RWPE2 (cell line): ENCODE measurements around the gene FAM222A.

Source experiments
- ATAC-seq: fragments of 200-7000 bp; cut with Tn5 transposase; 3 replicates; pipeline ENCODE4 v1.9.1; 2021; ENCODE audit warnings: low read depth
- DNase-seq: peaks from one replicate; pipeline ENCODE4 v3.0.0-alpha.2; 2020; ENCODE audit warnings: low spot score
- H3K27ac ChIP-seq: fragments of 450-650 bp; 2 replicates; pipeline ENCODE4 v1.5.1; 2017; ENCODE audit warnings: mild to moderate bottlenecking; ENCODE audit not compliant: poor library complexity, severe bottlenecking
- H3K27me3 ChIP-seq: fragments of 250-450 bp; sonication (Bioruptor Pico); 2 replicates; pipeline ENCODE4 v1.5.1; 2021; ENCODE audit warnings: mild to moderate bottlenecking, moderate library complexity; ENCODE audit not compliant: insufficient read depth, poor library complexity, severe bottlenecking
- H3K36me3 ChIP-seq: fragments of 250-450 bp; sonication (Bioruptor Pico); 2 replicates; pipeline ENCODE4 v1.5.1; 2020; ENCODE audit warnings: low read depth, mild to moderate bottlenecking, moderate library complexity
- H3K4me1 ChIP-seq: fragments of 250-450 bp; sonication (Bioruptor Pico); 2 replicates; pipeline ENCODE4 v1.5.1; 2021; ENCODE audit warnings: mild to moderate bottlenecking, moderate library complexity; ENCODE audit not compliant: insufficient read depth, poor library complexity, severe bottlenecking
- H3K4me3 ChIP-seq: fragments of 250-450 bp; sonication (Bioruptor Pico); 2 replicates; pipeline ENCODE4 v1.5.1; 2021; ENCODE audit warnings: mild to moderate bottlenecking, moderate library complexity; ENCODE audit not compliant: severe bottlenecking
- H3K9me3 ChIP-seq: fragments of 250-450 bp; sonication (Bioruptor Pico); 2 replicates; pipeline ENCODE4 v1.5.1; 2021; ENCODE audit warnings: mild to moderate bottlenecking, moderate library complexity; ENCODE audit not compliant: severe bottlenecking
- TF ChIP-seq, protein P1 (sequence below): fragments of 450-650 bp; IDR thresholded peaks from one replicate; pipeline ENCODE4 v1.5.1; 2017; ENCODE audit warnings: mild to moderate bottlenecking, moderate library complexity; ENCODE audit not compliant: poor library complexity, severe bottlenecking

Gene FAM222A

DNA sequence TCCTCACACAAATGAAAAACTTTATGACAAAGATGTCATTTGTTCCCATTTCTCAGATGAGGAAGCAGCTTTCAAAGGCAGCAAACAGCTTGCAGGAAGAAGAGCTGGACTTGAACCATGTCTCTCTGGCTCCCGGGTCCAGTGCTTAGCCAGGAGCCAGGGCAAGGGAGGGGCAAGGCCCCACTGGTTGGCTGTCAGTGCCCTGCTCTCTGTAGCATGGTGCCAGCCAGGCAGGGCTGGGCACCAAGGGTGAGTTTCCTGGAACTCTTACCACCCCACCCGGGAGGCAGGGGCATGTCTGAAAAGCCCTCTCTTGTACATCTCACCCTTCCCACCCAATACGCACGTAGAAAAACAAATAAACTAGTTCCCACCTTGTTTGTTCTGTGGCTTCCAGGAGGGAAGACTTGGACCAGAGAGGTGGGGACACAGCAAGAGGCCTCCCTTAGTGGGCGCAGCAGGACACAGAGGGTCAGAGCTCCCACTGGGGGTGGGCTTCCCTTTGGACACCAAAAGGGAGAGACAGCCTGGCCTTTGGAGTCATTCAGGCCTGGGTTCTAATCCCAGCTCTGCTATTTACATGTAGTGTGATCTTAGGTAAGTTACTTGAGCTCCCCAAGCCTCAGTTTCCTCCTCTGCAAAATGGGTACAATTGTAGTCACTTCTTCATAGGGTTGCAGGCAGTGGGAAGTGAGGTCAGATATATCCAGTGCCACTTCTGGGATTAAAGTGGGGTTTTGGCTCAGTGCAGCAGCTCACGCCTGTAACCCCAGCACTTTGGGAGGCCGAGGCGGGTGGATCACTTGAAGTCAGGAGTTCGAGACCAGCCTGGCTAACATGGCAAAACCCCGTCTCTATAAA, 102.4 kb downstream of the FAM222A start:
- Histone ChIP-seq H3K4me3 (no peak overlapping the region), H3K36me3 (no peaks in the 10 kb centered on the region), H3K4me1 (peaks cover 21% of the 10 kb centered on the region), H3K9me3 (no peaks in the 10 kb centered on the region), H3K27me3 (no peaks in the 10 kb centered on the region), H3K27ac (no peak overlapping the region)
- DNase-seq (no peak), ATAC-seq (no peak)
- TF ChIP-seq, protein P1, sequence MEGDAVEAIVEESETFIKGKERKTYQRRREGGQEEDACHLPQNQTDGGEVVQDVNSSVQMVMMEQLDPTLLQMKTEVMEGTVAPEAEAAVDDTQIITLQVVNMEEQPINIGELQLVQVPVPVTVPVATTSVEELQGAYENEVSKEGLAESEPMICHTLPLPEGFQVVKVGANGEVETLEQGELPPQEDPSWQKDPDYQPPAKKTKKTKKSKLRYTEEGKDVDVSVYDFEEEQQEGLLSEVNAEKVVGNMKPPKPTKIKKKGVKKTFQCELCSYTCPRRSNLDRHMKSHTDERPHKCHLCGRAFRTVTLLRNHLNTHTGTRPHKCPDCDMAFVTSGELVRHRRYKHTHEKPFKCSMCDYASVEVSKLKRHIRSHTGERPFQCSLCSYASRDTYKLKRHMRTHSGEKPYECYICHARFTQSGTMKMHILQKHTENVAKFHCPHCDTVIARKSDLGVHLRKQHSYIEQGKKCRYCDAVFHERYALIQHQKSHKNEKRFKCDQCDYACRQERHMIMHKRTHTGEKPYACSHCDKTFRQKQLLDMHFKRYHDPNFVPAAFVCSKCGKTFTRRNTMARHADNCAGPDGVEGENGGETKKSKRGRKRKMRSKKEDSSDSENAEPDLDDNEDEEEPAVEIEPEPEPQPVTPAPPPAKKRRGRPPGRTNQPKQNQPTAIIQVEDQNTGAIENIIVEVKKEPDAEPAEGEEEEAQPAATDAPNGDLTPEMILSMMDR = no peak

DNA sequence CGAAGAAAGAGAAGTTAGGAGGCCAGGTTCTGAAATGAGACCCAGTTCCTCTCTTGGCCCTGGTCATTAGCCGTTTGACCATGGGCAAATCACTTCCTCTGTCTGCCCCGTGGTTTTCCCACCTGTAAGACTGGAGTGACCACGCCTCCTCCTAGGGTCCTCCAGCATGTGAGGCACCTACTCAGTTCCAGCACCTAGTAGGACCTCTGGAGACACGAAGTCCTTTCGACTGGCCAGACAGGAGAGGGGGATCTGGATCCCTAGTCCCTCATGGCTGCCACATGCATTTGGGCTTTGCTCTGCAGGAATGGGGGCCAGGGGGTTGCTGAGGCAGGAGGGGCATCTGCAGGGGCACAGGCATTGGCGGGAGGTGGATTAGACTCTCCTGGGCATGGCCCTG, 103.2 kb downstream of the FAM222A start:
- no peaks in the 10 kb centered on the region for H3K36me3 ChIP-seq
- ATAC-seq = no peak
- H3K4me1 ChIP-seq = peaks cover 30% of the 10 kb centered on the region
- no peaks in the 10 kb centered on the region for H3K9me3 ChIP-seq
- no peaks in the 10 kb centered on the region for H3K27me3 ChIP-seq
- TF ChIP-seq, protein P1 = no peak
- no peak overlapping the region for H3K27ac ChIP-seq
- no peak for DNase-seq
- H3K4me3 ChIP-seq = no peak overlapping the region

DNA sequence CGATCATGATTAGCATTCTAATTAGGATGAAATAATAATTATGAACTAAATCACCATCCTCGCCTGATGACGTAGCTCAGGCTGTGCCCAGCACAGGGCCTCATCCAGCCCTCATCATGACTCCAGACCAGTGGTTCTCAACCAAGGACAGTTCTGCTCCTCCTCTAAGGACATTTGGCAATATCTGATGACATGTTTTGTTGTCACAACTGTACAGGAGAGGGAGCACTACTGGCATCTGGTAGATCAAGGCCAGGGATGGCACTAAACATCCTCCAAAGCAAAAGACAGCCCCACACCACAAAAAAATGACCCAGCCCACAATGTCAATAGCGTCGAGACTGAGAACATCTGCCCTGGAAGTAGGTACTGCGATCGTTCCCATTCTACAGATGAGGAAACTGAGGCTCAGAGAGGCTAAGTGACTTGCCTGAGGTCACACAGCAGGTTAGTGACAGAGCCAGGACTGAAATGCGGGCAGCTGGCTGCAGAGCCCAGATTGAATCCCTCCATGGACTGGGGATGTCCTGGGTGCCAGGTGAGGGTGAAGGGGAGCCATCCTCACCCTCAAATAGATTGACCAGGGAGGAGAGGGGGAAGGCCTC, 104.1 kb downstream of the FAM222A start:
- H3K27me3 ChIP-seq = no peaks in the 10 kb centered on the region
- H3K4me1 ChIP-seq = peaks cover 38% of the 10 kb centered on the region
- no peak overlapping the region for H3K4me3 ChIP-seq
- no peaks in the 10 kb centered on the region for H3K9me3 ChIP-seq
- DNase-seq (no peak), ATAC-seq (no peak)
- TF ChIP-seq, protein P1 = no peak
- no peaks in the 10 kb centered on the region for H3K36me3 ChIP-seq
- no peak overlapping the region for H3K27ac ChIP-seq

DNA sequence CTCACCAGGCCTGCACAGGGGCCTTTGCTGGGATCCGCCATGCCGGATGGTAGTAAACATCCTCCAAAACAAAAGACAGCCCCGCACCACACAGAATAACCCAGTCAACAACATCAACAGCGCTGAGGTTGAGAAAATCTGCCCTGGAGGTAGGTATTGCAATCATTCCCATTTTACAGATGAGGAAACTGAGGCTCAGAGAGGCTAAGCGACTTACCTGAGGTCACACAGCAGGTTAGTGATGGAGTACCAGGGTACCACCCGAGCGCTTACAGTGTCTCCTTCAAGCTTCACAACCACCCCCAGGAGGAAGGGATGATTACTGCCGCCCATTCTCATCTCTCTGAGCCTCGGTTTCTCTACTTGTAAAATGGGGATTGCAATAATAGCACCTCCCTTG, 104.6 kb downstream of the FAM222A start:
- ATAC-seq (no peak), DNase-seq (no peak)
- TF ChIP-seq, protein P1 = no peak
- Histone ChIP-seq H3K4me3 (no peak overlapping the region), H3K36me3 (no peaks in the 10 kb centered on the region), H3K9me3 (no peaks in the 10 kb centered on the region), H3K27me3 (no peaks in the 10 kb centered on the region), H3K27ac (peak overlapping the region; percentile 76), H3K4me1 (peaks cover 44% of the 10 kb centered on the region)

DNA sequence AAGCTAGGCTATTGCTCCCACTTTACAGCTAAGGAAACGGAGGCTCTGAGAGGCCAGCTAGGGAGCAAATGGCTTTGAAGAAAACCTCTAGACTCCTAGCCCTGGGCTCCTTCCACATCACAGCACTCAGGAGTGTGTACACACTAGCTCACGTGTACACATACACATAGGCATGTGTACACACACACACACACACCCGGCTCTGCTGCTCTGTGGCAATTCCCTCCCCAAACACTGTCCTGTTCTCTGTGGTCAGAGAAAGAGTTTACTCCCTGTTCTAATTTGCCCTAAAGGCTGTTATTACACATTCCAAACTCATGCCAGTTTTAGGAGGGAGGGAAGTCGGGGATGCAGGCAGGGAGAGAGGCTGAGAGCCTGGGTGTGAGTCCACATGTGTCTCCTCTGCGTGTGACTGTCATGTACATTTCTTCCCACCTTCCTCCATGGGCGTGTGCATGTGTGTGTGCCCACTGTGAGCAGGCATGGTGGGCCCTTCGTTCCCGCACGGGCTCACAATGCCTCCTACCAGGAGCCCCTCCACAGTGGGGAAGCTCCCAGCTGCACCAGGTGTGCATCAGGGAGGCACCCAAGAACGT, 105.4 kb downstream of the FAM222A start:
- no peaks in the 10 kb centered on the region for H3K27me3 ChIP-seq
- DNase-seq (no peak), ATAC-seq (peak; percentile 79)
- H3K9me3 ChIP-seq = no peaks in the 10 kb centered on the region
- TF ChIP-seq, protein P1 = no peak
- peak overlapping the region; percentile 76 for H3K27ac ChIP-seq
- H3K4me3 ChIP-seq = no peak overlapping the region
- peaks cover 47% of the 10 kb centered on the region for H3K4me1 ChIP-seq
- H3K36me3 ChIP-seq = no peaks in the 10 kb centered on the region
